Myocyte (in vitro differentiated cells): ENCODE measurements around the gene PARD6G. TPM values are rescaled to one million over a fixed set of nuclear protein-coding genes. Genes with fewer than 3 reads are reported as not detected.
"Not testable (repeated sequence)": the region's sequence is repeated elsewhere in the genome, so short reads cannot be mapped to it uniquely, and the experiment has no call there.

Experiments
- DNase-seq: peaks from one replicate; pipeline ENCODE4 v3.0.0-alpha.2; 2012; ENCODE audit warnings: low read depth
- total RNA-seq: library from RNA; depleted of rRNA; stranded (reverse); fragments of >200 nt; gene quantifications from 2 replicates; pipeline ENCODE4 v1.2.3, GENCODE V29; 2014

The PARD6G gene
- total RNA-seq, 1 donor from 2014 or later, result 0.94 TPM

- no peak for DNase-seq
These were observed 5.2 kb downstream of the PARD6G start for GRCh38 chr18:80241919-80242777.

GRCh38 chr18:80239830-80240229, 7.5 kb downstream of the PARD6G start:
- DNase-seq, result no peak

- no peak for DNase-seq
These were observed 8.6 kb downstream of the PARD6G start for GRCh38 chr18:80238651-80239260.

- not testable (repeated sequence) for DNase-seq
These were observed 9.8 kb downstream of the PARD6G start for GRCh38 chr18:80237519-80237918.

GRCh38 chr18:80234398-80234797, 12.9 kb downstream of the PARD6G start:
- DNase-seq, result no peak

GRCh38 chr18:80233899-80234298, 13.4 kb downstream of the PARD6G start:
- no peak for DNase-seq

- DNase-seq, result no peak
These were observed 14.0 kb downstream of the PARD6G start for GRCh38 chr18:80233201-80233835.

GRCh38 chr18:80232710-80233109, 14.6 kb downstream of the PARD6G start:
- no peak for DNase-seq

- no peak for DNase-seq
These were observed 15.3 kb downstream of the PARD6G start for GRCh38 chr18:80232030-80232429.

- no peak for DNase-seq
These were observed 15.7 kb downstream of the PARD6G start for GRCh38 chr18:80231616-80232015.

- no peak for DNase-seq
These were observed 16.2 kb downstream of the PARD6G start for GRCh38 chr18:80231151-80231550.

- DNase-seq, result no peak
These were observed 17.3 kb downstream of the PARD6G start for GRCh38 chr18:80229766-80230745.

GRCh38 chr18:80229363-80229762, 18.0 kb downstream of the PARD6G start:
- no peak for DNase-seq

GRCh38 chr18:80228051-80228848, 19.1 kb downstream of the PARD6G start:
- DNase-seq, result no peak

GRCh38 chr18:80227472-80227871, 19.8 kb downstream of the PARD6G start:
- DNase-seq, result no peak

GRCh38 chr18:80225685-80226084, 21.6 kb downstream of the PARD6G start:
- DNase-seq, result no peak

GRCh38 chr18:80223581-80224148, 23.6 kb downstream of the PARD6G start:
- DNase-seq, result no peak

- DNase-seq, result not testable (repeated sequence)
These were observed 27.8 kb downstream of the PARD6G start for GRCh38 chr18:80219488-80219887.

GRCh38 chr18:80218341-80219227, 28.7 kb downstream of the PARD6G start:
- no peak for DNase-seq
